Prostate gland (tissue), 2 donors: ENCODE measurements around the gene TET2.

Source experiments
- POLR2A ChIP-seq: fragments of 450-650 bp; IDR thresholded peaks from one replicate; pipeline ENCODE4 v1.6.1; 2016; ENCODE audit warnings: antibody characterized with exemption, mild to moderate bottlenecking
- TF ChIP-seq, protein P1 (sequence below), 4 experiments: fragments of 200-600 bp in 2 of 4; fragments of 450-650 bp in 2 of 4; sonication (generic) in 2 of 4; IDR thresholded peaks; 1 replicate in 3 of 4; 2 replicates in 1 of 4; pipeline ENCODE4 v1.5.1; 2016 to 2019; ENCODE audit warnings: antibody characterized with exemption in 4 of 4, mild to moderate bottlenecking in 2 of 4, moderate library complexity in 2 of 4

DNA sequence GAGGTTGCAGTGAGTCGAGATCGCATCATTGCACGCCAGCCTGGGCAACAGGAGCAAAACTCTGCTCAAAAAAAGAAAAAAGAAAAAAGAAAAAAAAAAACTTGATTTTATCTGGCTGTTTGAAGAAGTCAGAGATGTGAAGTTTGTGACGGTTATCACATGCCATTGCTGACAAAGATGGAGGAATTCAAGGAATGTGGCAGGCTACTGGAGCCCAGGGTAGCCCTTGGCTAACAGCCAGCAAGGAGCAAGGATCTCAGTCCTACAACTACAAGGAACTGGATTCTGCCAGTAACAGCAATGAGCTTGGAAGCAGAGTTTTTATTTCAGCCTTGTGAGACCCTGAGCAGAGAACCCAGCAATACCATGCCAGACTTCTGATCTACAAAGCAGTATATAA is 24.3 kb upstream of the TET2 start:
- TF ChIP-seq, protein P1, sequence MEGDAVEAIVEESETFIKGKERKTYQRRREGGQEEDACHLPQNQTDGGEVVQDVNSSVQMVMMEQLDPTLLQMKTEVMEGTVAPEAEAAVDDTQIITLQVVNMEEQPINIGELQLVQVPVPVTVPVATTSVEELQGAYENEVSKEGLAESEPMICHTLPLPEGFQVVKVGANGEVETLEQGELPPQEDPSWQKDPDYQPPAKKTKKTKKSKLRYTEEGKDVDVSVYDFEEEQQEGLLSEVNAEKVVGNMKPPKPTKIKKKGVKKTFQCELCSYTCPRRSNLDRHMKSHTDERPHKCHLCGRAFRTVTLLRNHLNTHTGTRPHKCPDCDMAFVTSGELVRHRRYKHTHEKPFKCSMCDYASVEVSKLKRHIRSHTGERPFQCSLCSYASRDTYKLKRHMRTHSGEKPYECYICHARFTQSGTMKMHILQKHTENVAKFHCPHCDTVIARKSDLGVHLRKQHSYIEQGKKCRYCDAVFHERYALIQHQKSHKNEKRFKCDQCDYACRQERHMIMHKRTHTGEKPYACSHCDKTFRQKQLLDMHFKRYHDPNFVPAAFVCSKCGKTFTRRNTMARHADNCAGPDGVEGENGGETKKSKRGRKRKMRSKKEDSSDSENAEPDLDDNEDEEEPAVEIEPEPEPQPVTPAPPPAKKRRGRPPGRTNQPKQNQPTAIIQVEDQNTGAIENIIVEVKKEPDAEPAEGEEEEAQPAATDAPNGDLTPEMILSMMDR (IDR thresholded peaks at IDR 0.05) = no peak
- no peak for TF ChIP-seq POLR2A
